OCI-LY7 (cell line): ENCODE measurements around the gene STXBP6.

ENCODE experiments used
- CTCF ChIP-seq: fragments of 200-600 bp; sonication (generic); conservative IDR thresholded peaks from 2 replicates; pipeline ENCODE4 v1.5.1; 2014; ENCODE audit warnings: mild to moderate bottlenecking, antibody characterized with exemption, low read length, moderate library complexity, mixed read lengths
- EZH2phosphoT487 ChIP-seq: fragments of 200-600 bp; sonication (generic); IDR thresholded peaks from 2 replicates; pipeline ENCODE4 v1.6.1; 2018; ENCODE audit warnings: low read depth, borderline replicate concordance, mild to moderate bottlenecking, mixed run types, antibody characterized with exemption, low read length, moderate library complexity, mixed read lengths

- TF ChIP-seq CTCF (no peak), EZH2phosphoT487 (no peak)
These were observed 205.9 kb downstream of the STXBP6 start for GRCh38 chr14:24844011-24844410.
